HG03135 (cell line): ENCODE results near the gene ATP5PO.

Experiments used
- ATAC-seq: cut with Tn5 transposase; IDR thresholded peaks from one replicate; pipeline ENCODE4 v1.9.1; 2021; ENCODE audit warnings: mild to moderate bottlenecking, moderate library complexity; ENCODE audit not compliant: unreplicated experiment

ATP5PO gene, protein sequence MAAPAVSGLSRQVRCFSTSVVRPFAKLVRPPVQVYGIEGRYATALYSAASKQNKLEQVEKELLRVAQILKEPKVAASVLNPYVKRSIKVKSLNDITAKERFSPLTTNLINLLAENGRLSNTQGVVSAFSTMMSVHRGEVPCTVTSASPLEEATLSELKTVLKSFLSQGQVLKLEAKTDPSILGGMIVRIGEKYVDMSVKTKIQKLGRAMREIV

DNA sequence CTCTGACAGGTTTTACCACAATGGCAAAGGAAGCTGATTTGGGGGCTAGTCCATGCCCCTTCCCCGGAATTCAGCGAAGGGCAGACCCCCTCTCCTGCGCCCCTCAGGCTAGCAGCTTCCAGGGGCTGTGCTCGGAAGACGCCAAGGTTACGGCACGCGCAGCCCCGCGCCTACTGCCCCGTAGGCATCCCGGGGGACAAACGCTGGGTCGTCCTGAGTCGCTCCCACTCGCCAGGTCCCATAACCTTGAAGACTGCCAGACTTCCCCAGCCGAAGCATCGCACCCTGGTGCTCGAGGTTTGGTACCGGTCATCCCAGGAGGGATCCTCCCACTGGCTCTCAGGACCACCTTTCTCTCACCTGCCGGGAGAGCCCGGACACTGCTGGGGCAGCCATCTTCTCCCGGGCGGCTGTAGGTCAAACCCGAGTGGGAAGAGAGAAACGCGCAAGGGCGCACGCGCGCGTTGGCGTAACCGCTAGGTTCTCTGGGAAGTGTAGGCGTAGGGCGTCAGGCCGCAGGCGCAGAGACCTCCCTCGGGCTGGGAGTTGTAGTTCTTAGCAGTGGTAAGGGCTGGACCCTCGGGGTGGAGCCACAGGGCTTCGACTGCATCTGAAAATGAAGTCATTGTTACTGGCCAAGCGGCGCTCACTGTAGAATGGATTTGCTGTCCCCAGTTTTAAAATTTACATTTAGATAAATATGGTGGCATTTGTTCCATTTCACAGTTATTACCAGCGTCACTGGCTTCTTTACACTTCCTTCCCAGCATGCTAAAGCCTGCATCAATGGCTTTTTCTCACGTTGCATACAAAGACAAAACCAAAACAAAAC, at the start of gene ATP5PO:
Gene ATP5PO, minus strand, starts transcription at position 437 of the 832 bp plus-strand sequence. Its CDS starts 41 bp downstream, at position 396.
- ATAC-seq, result peak; percentile 98

DNA sequence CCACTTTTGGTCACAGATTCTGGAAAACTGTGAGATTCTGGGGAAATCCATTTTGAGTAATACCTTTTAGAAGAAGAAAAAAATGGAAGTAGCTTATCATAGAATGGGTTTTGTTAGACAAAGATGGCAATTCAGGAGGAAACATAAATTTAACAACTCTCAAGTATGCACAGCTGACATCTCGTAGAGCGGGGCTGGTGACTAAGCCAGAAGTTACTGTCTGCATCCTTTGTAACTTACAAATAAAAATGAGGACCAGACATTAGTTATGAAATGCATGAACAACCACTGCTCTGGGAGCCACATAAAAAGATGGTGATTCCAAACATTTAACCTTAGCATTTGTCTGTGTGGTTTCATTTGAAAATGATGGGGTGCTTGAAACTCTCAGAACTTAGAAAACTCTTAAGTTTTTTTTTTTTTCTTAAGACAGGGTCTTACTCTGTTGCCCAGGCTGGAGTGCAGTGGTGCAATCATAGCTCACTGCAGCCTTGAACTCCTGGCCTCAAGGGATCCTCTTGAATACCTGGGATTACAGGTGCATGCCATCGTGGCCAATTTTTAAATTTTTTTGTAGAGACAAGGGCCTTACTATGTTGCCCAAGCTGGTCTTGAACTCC, 49.2 kb upstream of the ATP5PO start:
- no peak for ATAC-seq

DNA sequence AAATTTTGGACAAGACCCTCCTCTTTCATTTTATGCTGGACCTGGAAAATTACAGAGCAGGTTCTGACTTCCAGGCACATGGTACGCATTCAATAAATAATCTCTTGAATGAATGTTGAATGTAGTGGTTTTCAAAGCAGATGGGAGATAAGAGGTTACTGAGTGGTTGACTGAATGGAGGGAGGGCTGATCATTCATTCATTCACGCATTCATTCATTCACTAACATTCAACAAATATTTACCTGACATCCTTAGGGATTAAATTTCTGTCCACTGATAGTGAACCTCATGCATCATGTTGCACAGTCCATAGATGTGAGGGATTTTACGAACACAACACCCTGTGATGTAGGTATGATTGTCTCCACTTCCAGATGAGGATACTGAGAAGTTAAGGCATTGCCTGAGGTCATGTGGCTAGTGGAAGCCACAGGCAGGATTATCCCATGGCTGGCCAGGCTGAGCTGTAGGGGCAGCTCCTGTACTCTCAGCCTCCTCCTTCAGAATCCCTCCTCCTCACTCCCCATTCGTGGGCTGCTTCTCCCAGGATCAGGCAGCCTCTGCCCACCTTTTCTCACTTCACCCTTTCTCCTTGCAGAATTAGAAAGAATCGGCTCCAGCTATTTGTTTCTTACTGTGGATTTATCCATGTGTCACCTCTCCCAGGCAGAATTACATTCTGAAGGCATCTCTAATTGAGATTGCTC, 48.4 kb upstream of the ATP5PO start:
- ATAC-seq, result no peak

DNA sequence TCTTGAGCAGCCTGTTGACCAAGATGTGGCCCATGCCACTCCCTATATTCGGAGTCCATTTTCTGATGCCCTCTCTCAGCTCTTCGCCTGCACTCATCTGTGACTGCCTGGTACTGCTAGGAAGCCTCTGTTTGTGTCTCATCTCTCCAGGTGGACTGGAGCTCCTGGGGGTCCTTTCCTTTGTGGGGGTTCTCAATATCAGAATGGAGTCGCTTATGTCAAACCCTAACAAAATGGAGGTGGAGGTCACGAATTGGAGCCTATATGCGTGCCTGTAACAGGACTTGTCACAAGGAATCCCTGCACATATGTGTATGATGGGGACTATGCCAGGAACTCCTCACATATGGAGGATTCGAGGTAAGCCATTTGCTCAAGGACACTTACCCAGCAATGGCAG, 46.7 kb upstream of the ATP5PO start:
- ATAC-seq, result no peak

DNA sequence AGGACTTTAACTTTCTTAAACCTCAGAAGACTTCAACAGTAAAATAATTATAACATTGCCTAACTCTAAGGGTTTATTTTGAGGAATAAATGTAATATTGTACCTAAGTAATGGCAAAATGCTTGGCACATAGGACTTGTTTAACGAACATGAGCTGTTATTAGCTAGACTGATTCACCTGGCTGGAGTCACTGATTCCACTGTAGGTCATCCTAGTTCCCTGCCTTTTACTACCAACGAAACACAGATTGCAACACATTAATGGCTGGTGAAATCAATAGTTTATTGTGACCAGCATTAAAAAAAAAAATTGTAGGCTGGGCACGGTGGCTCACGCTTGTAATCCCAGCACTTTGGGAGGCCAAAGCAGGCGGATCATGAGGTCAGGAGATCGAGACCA, 45.5 kb upstream of the ATP5PO start:
- ATAC-seq, result no peak

DNA sequence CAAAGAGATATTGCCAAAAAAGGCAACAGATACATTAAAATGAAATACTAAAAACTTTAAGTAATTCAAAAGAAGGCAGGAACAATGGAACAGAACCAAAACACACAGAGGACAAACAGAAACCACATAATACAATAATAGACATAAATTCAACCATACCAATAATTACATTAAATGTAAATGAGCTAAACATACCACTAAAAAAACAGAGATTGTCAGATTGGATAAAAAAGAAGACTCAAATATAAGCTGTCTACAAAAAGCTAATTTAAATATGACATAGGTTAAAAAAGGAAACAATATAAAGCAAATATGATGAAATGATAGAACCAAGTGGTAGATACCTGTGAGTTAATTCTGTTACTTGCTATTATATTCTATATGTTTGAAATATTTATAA, 44.1 kb upstream of the ATP5PO start:
- no peak for ATAC-seq

DNA sequence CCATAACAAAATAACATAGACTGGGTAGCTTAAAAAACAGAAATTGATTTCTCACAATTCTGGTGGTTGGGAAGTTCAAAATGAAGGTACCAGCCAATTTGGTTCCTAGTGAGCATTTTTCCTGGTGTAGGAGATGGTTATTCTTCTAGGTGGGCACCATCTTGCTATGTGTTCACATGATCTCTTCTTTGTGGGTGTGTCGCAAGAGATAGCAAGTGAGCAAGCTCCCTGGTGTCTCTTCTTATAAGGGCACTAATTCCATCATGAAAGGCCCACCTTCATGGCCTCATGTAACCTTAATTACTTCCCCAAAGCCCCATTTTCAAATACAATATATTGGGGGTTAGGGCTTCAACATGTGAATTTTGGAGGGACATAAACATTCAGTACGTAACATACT, 38.8 kb upstream of the ATP5PO start:
- ATAC-seq, result no peak

DNA sequence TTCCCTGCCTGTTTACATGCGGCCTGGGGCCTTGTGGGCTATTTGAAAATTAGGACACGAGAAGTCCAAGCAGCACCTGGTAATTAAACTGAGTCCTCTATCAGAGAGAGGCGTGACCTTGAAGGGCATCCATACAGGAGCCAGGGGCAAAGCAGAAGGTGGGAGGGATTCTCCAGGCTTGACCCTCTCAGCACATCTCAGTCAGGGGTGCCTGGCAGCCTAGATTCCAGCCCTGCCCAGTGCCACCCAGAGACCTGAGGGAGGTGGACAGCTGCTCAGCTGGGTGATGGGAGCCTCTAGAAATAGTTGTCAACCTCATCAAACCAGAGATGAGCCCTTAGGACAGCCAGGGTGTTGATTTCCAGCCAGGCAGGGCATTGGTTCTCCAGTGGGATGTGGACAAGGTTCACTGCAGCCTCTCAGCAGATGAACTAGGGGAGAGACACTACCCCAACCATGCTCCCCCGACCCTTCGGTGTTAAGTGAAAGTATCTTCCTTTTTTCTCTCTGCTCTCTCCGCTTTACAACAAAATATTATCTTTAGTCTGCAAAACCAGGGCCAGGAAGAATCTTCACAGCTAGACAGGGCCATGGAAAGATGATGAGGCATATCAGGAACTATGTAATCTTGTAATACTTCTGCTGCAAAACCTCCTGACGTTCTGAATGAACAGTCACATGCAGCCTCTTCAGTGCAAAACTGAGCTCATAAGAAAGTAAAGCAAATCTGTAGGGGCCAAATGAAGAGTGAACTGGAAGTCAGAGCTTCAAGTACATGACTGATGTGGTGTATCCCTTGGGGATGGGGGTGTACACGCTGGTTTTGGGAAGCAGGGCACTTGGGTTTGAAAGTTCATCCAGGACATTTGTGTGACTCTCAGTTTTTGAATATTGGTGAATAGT, 35.9 kb upstream of the ATP5PO start:
- no peak for ATAC-seq

DNA sequence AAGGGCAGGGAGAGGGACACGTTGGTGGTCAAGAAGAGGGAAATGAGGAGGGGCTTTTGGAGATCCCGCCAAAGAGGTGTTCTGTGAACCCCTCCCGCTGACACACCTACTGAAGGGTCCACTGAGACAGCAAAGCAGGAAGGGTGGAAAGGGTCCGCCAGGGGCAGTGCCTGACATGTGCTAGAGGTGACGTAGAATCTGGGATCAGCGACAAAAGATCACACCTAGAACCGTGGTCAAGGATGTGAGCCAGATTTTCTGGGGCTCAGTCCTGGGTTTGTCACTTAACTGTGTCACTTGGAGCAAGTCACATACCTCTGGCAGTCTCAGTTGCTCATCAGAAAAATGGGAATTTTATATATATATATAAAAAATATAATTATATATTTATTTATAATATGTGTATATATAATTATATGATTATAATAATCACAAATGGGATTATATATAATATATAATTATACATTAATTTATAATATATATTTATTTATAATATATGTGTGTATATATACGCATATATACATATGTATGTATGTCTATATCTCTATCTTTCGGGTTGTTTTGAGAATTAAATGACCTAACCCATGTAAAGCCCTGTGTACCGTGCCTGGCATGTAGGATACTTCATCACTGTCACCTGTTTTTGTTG, 35.0 kb upstream of the ATP5PO start:
- ATAC-seq, result no peak

DNA sequence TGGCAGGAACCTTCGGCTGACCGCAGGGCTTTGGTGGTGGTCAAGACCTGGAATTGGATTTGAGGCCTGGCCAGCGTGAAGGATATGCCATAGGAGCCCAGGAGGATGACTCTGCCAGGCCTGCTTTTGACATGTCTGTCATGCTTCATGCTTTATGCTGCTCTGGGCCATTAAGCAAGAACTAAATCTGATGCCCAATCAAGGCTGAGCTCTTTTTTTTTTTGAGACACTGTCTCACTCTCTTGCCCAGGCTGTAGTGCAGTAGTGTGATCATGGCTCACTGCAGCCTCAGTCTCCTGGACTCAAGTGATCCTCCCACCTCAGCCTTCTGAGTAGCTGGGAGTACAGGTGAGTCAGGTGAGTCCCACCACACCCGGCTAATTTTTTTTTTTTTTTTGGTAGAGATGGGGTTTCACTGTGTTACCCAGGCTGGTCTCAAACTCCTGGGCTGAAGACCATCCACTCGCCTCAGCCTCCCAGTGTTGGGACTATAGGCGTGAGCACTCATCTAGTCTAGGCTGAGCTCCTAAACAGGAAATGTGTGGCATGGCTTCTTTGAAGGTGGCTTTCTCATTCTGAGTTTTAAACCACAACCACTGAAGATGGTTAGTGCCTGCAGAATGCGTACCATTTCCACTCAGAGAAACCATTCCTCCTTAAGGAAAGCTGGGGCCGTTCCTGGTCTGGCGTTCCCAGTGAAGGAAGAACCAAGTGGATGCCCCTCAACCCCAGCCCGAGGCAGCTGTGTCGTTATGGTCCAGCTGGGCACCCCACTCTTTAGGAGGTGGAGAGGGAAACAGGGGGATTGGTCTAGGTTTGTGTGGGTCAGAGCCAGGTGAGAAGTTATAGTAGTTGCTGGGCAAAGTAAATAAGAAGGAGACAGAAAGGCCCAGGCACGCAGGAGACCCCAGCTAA, 34.2 kb upstream of the ATP5PO start:
- no peak for ATAC-seq

DNA sequence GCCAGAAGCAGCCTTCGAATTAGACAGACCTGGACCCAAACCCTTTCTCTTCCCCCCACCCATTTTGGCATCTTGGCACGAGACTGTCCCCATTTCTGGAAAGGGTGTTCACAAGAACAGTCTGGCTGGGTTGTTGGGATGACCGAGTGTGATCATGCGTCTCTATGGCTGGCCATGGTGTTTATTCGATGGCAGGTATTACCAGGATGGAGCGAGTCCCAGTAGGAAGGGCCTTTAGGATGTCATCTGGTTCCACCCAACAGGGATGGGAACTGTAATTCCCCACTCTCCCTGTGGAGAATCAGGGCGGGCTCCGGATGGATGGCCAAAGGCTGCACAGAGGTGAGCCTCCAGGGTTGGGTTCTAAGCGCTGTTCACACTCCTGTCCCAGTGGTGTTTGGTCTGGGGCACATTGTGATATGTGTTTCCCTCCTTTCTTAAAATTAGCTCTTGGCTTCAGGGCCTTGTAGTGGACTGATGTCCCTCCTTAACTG, 33.4 kb upstream of the ATP5PO start:
- no peak for ATAC-seq

DNA sequence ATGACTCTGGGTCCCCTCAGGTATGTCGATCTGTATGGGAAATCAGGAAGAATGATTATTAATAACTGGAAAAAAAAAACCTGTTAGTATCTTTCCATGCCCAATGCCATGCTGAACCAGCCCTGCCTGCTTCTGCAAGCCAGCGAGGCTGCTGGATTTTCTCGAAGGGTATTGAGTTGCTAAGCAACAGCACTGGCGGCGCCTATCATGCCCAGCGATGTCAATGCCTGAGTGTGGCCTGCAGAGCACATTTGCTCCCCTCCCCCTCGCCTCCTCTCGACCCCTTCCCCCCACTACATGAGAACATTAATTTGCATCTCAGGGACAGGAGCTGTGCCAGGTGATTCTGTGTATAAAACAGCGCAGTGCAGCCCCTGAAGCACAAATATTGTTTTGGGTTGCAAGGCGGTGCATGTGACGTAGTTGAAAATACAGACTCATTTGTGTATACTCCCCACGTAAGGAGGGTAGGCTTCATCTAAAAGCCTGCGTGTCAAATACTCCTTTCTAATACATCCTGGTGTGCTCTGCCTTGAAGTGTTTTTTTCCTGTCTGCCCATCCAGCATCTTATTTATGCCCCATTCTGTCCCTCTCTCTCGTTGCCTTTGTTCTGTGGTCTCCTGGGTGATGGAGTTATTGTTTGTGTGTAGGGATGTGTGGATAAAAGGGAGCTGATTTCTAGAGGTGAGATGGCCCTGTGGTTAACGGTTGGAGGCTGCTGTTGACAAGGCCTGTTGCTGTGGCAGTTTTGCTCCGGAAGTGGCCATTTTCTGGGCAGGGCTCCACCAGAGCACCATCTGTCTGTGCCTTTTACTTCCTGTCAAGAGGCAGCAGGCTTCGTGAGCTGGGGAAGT, 32.7 kb upstream of the ATP5PO start:
- peak; percentile 55 for ATAC-seq

DNA sequence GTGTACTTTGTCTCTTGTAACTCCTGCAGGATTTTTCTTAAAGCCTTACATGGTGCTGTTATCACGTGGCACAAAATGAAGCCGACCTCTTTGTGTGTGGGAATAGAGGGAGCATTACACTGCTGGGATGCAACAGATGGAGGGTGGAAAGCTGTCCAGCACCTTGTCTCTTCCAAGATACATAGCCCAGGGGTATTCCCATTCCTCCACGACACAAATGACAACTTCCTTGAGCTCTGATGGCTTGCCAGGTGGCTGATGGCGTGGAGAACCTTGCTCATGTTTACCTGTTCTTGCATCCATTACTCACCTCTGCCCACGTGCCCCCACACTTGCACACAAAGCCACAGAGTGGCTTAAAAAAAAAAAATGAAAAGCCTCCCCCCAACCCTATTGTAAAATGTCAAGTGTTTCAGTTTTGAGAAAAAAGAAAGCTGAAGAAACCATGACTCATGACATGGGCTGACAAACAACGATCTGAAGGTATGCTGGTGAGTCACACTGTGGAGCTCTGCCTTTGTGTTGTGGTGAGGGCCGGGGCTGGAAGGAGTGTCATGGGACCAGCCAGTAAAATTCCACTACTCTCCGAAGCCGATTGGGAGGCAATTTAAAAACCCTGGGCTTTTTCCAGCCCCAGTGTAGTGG, 32.0 kb upstream of the ATP5PO start:
- peak; percentile 42 for ATAC-seq

DNA sequence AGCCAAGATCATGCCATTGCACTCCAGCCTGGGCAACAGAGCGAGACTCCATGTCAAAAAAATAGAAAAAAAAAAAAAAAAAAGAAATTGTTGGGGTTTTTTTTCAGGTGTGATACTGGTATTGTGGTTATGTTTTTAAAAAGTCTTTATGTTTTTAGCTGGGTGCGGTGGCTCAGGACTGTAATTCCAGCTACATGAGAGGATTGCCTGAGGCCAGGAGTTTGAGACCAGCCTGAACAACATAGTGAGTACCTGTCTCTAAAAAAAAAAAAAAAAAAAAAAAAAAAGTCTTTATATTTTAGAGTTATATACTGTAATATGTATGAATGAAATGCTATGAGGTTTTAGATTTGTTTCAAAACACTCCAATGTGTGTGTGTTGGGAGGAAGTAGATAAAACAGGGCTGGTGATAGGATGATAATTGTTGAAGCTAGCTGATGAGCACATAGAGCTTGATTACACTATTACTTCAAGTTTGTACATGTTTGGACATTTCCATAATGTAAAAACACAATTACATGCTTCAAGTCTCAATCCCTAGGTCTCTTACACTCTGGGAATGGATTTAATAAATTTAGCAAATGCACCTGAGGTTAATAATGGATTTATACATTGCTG, 30.2 kb upstream of the ATP5PO start:
- ATAC-seq, result no peak

DNA sequence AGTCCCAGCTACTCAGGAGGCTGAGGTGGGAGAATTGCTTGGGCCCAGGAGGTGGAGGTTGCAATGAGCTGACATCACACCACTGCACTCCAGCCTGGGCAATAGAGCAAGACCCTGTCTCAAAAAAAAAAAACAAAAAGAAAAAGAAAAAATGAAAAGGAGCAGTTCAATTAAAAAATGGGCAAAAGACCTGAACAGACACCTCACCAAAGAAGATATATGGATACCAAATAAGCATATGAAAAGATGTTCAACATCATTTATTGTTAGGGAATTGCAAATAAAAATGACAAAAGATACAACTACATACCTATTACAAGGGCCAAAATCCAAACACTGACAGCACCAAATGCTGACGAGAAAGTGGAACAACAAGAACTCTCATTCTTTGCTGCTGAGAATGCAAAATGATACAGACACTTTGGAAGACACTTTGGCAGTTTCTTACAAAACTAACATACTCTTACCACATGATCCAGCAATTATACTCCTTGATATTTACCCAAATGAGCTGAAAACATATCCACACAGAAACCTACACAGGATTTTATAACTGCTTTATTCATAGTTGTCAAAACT, 28.7 kb upstream of the ATP5PO start:
- ATAC-seq, result no peak

DNA sequence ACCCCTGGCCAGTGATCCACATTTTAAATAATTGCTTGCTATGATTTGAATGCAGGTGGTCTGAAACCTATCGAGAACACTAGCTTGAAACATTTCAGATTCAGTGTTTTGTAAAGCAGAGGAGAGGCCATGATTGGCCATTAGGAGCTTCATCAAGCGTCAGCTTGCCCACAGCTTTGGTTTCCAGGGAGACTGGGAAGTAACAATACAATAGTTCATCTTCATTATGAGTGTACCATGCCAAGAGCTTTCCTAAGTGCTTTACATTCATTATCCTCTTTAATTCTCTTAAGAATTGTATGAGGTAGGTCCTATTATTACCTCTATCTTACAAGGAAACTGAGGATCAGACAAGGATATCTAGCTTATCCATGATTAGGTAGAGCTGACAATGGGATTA, 27.7 kb upstream of the ATP5PO start:
- no peak for ATAC-seq
